ENCODE data around the gene PDLIM4.

GRCh38 chr5:132211787-132212186, 45.7 kb upstream of the PDLIM4 start:
- TF ChIP-seq TARDBP (IDR thresholded peaks at IDR 0.05) (no peak), SP1 (IDR thresholded peaks at IDR 0.05) (no peak), NFRKB (IDR thresholded peaks at IDR 0.05) (no peak), ELF4 (IDR thresholded peaks at IDR 0.05) (no peak), SUZ12 (IDR thresholded peaks at IDR 0.05) (no peak), FOXA1 (IDR thresholded peaks at IDR 0.05) (no peak), L3MBTL2 (conservative IDR thresholded peaks at IDR 0.05) (no peak), FOXM1 (IDR thresholded peaks at IDR 0.05; ENCODE audit: borderline replicate concordance) (no peak), HDGF (IDR thresholded peaks at IDR 0.05; ENCODE audit: borderline replicate concordance) (no peak), ARNT (IDR thresholded peaks at IDR 0.05) (no peak), CTBP1 (IDR thresholded peaks at IDR 0.05; ENCODE audit: borderline replicate concordance) (no peak)

Measured in HEK293T (cell line).